H1 (cell line): ENCODE measurements around the gene ITGA6. TPM values are rescaled to one million over a fixed set of nuclear protein-coding genes. Genes with fewer than 3 reads are reported as not detected.
A peak's percentile ranks its signal among the peaks of the same experiment; 100 is the strongest.

ENCODE experiments used
- CTCF ChIA-PET: fragments of 300-600 bp; sonication (Branson Sonifier 250); formaldehyde crosslinking; loops from one replicate; lab custom pipeline; 2021; ENCODE audit not compliant: partially characterized antibody; lab: Charles Lee
- POLR2A ChIA-PET: fragments of 300-600 bp; sonication (Branson Sonifier 250); formaldehyde crosslinking; loops from one replicate; lab custom pipeline; 2021; ENCODE audit warnings: inconsistent platforms; ENCODE audit not compliant: partially characterized antibody; lab: Charles Lee
- DNase-seq, 2 experiments: peaks; one replicate each; pipeline versions ENCODE4 v3.0.0 to v3.0.0-alpha.2; 2010 to 2022; ENCODE audit warnings: low spot score in 2 of 2, low read depth in 1 of 2, mixed read lengths in 1 of 2
- FAIRE-seq: peaks from 2 replicates; lab custom pipeline; 2011; peaks lifted over from hg19 to GRCh38; lab: Jason Lieb, UNC
- H2AFZ ChIP-seq: 2 replicates; pipeline ENCODE4 v1.8.1; 2012; ENCODE audit warnings: low read length, inconsistent platforms
- H2AK5ac ChIP-seq: 2 replicates; pipeline ENCODE4 v1.6.1; 2013; ENCODE audit warnings: low read depth, low read length
- H2BK120ac ChIP-seq: replicated peaks from 2 replicates; pipeline ENCODE3; 2013; ENCODE audit warnings: low read depth, low read length, inconsistent platforms
- H2BK12ac ChIP-seq: 2 replicates; pipeline ENCODE4 v1.6.1; 2013; ENCODE audit warnings: low read depth, low read length
- H2BK15ac ChIP-seq: 2 replicates; pipeline ENCODE4 v1.6.1; 2013; ENCODE audit warnings: low read length
- H2BK20ac ChIP-seq: 2 replicates; pipeline ENCODE4 v1.6.1; 2013; ENCODE audit warnings: low read length
- H2BK5ac ChIP-seq: 2 replicates; pipeline ENCODE4 v1.6.1; 2013; ENCODE audit warnings: low read depth, low read length
- H3K14ac ChIP-seq: 2 replicates; pipeline ENCODE4 v1.6.1; 2013; ENCODE audit warnings: inconsistent platforms; ENCODE audit not compliant: insufficient read length
- H3K18ac ChIP-seq: 2 replicates; pipeline ENCODE4 v1.6.1; 2013; ENCODE audit warnings: low read length; ENCODE audit errors: extremely low read depth
- H3K23ac ChIP-seq: 2 replicates; pipeline ENCODE4 v1.6.1; 2013; ENCODE audit warnings: inconsistent platforms; ENCODE audit not compliant: insufficient read length
- H3K23me2 ChIP-seq: 2 replicates; pipeline ENCODE4 v1.6.1; 2013; ENCODE audit warnings: low read depth, low read length
- H3K27ac ChIP-seq: 2 replicates; pipeline ENCODE4 v1.6.1; 2011; ENCODE audit warnings: low read depth, low read length, inconsistent platforms
- H3K27me3 ChIP-seq, 4 experiments: replicated peaks in 1 of 4; 1 replicate in 1 of 4; 2 replicates in 3 of 4; pipeline versions ENCODE4 v1.6.1 to v1.8.1; 2011 to 2013; ENCODE audit warnings: low read length in 3 of 4, mild to moderate bottlenecking in 3 of 4, inconsistent platforms in 2 of 4, mixed read lengths in 2 of 4, moderate library complexity in 1 of 4; ENCODE audit not compliant: control insufficient read depth in 3 of 4, insufficient read depth in 3 of 4; ENCODE audit errors: extremely low read depth in 1 of 4
- H3K36me3 ChIP-seq, 4 experiments: 2 replicates each; pipeline versions ENCODE4 v1.6.1 to v1.8.1; 2011 to 2013; ENCODE audit warnings: mild to moderate bottlenecking in 4 of 4, low read length in 3 of 4, moderate library complexity in 2 of 4, control low read depth in 1 of 4, inconsistent platforms in 1 of 4; ENCODE audit not compliant: insufficient read depth in 4 of 4, control insufficient read depth in 2 of 4
- H3K4ac ChIP-seq: replicated peaks from 2 replicates; pipeline ENCODE3; 2013; ENCODE audit warnings: low read length, low read depth, mixed read lengths, inconsistent platforms; ENCODE audit not compliant: insufficient read length
- H3K4me1 ChIP-seq, 4 experiments: replicated peaks in 1 of 4; 1 replicate in 1 of 4; 2 replicates in 3 of 4; pipeline versions ENCODE4 v1.6.1 to v1.8.1; 2011 to 2013; ENCODE audit warnings: low read length in 3 of 4, inconsistent platforms in 2 of 4, mixed read lengths in 1 of 4; ENCODE audit not compliant: insufficient read depth in 4 of 4, control insufficient read depth in 3 of 4
- H3K4me2 ChIP-seq, 2 experiments: 2 replicates each; pipeline versions ENCODE4 v1.6.1 to v1.8.1; 2011 to 2013; ENCODE audit warnings: low read depth in 2 of 2, low read length in 2 of 2, control low read depth in 1 of 2, inconsistent platforms in 1 of 2, mild to moderate bottlenecking in 1 of 2; ENCODE audit not compliant: insufficient read depth in 1 of 2
- H3K4me3 ChIP-seq, 4 experiments: fragments of 200-600, 300-600 bp in 1 of 4; sonication (generic), shearing (Covaris generic), sonication (Bioruptor Twin) in 1 of 4; 2 replicates each; pipeline versions ENCODE4 v1.5.1 to v1.8.1; 2011 to 2016; ENCODE audit warnings: low read length in 4 of 4, low read depth in 3 of 4, control low read depth in 2 of 4, inconsistent platforms in 2 of 4, mild to moderate bottlenecking in 2 of 4, mixed read lengths in 1 of 4, moderate library complexity in 1 of 4; ENCODE audit not compliant: insufficient read depth in 2 of 4; ENCODE audit errors: extremely low read depth in 1 of 4
- H3K56ac ChIP-seq: replicated peaks from 2 replicates; pipeline ENCODE3; 2013; ENCODE audit warnings: low read depth, mild to moderate bottlenecking, mixed read lengths, low read length, inconsistent platforms; ENCODE audit not compliant: insufficient read length
- H3K79me1 ChIP-seq: 2 replicates; pipeline ENCODE4 v1.6.1; 2013; ENCODE audit warnings: low read depth, low read length, control low read depth
- H3K79me2 ChIP-seq, 2 experiments: 2 replicates each; pipeline versions ENCODE4 v1.6.1 to v1.8.1; 2012 to 2013; ENCODE audit warnings: low read length in 2 of 2, mild to moderate bottlenecking in 2 of 2, inconsistent platforms in 1 of 2; ENCODE audit not compliant: insufficient read depth in 2 of 2, control insufficient read depth in 1 of 2
- H3K9ac ChIP-seq, 4 experiments: replicated peaks in 1 of 4; 1 replicate in 1 of 4; 2 replicates in 3 of 4; pipeline versions ENCODE4 v1.6.1 to v1.8.1; 2011 to 2013; ENCODE audit warnings: low read depth in 3 of 4, low read length in 3 of 4, control low read depth in 2 of 4, mild to moderate bottlenecking in 2 of 4, moderate library complexity in 2 of 4, inconsistent platforms in 1 of 4; ENCODE audit errors: extremely low read depth in 1 of 4
- H3K9me3 ChIP-seq, 2 experiments: 2 replicates each; pipeline versions ENCODE4 v1.6.1 to v1.8.1; 2012 to 2013; ENCODE audit warnings: mild to moderate bottlenecking in 2 of 2, moderate library complexity in 2 of 2, control low read depth in 1 of 2, inconsistent platforms in 1 of 2, low read depth in 1 of 2, low read length in 1 of 2, mixed read lengths in 1 of 2; ENCODE audit not compliant: insufficient read depth in 2 of 2
- H4K20me1 ChIP-seq, 2 experiments: replicated peaks in 1 of 2; 2 replicates each; pipeline versions ENCODE3 to v1.8.1; 2011 to 2013; ENCODE audit warnings: inconsistent platforms in 2 of 2, low read length in 2 of 2, mild to moderate bottlenecking in 1 of 2; ENCODE audit not compliant: insufficient read depth in 2 of 2, control insufficient read depth in 1 of 2
- H4K5ac ChIP-seq: 2 replicates; pipeline ENCODE4 v1.6.1; 2013; ENCODE audit warnings: low read length, low read depth, mixed read lengths, inconsistent platforms; ENCODE audit not compliant: insufficient read length
- H4K8ac ChIP-seq: 2 replicates; pipeline ENCODE4 v1.8.0; 2013; ENCODE audit warnings: mild to moderate bottlenecking, moderate library complexity, low read length, inconsistent platforms; ENCODE audit not compliant: insufficient read depth; ENCODE audit errors: extremely low read depth
- H4K91ac ChIP-seq: replicated peaks from 2 replicates; pipeline ENCODE3; 2013; ENCODE audit warnings: low read length, mixed read lengths, inconsistent platforms; ENCODE audit not compliant: insufficient read length
- POLR2A ChIP-seq, 2 experiments: IDR thresholded peaks; 1 replicate in 1 of 2; 2 replicates in 1 of 2; pipeline ENCODE4 v1.6.1; 2011; ENCODE audit warnings: low read depth in 2 of 2, low read length in 2 of 2, mild to moderate bottlenecking in 2 of 2; ENCODE audit errors: control extremely low read depth in 1 of 2
- RFX5 ChIP-seq: IDR thresholded peaks from 2 replicates; pipeline ENCODE4 v1.6.1; 2011; ENCODE audit warnings: low read depth, low read length, improper control_type of control experiment, borderline replicate concordance
- RXRA ChIP-seq: IDR thresholded peaks from 2 replicates; pipeline ENCODE4 v1.6.1; 2011; ENCODE audit warnings: low read depth, mild to moderate bottlenecking, low read length, moderate library complexity; ENCODE audit not compliant: insufficient read depth
- SP1 ChIP-seq: IDR thresholded peaks from 2 replicates; pipeline ENCODE4 v1.6.1; 2011; ENCODE audit warnings: low read depth, low read length
- WGBS, 2 experiments: shearing (Covaris generic) in 1 of 2; methylation state at CpG; one replicate each; pipeline versions ENCODE4 v1.1.6 to v1.1.7; 2013 to 2015; ENCODE audit warnings: low lambda C conversion rate in 2 of 2, mixed read lengths in 2 of 2, inconsistent platforms in 1 of 2, low coverage in 1 of 2, missing lambda C conversion rate in 1 of 2; ENCODE audit not compliant: insufficient replicate concordance in 2 of 2, insufficient coverage in 1 of 2, insufficient read length in 1 of 2; ENCODE audit errors: extremely low coverage in 1 of 2, missing lambda C conversion rate in 1 of 2; 5-methylcytosine and 5-hydroxymethylcytosine counted together
- polyA plus RNA-seq, 7 experiments: library from polyadenylated mRNA; depleted of rRNA in 3 of 7; stranded (reverse) in 5 of 7; unstranded in 2 of 7; fragments of >200 nt in 5 of 7; fragments of 200-250 nt in 2 of 7; gene quantifications; 1 replicate in 5 of 7; 2 replicates in 1 of 7; 4 replicates in 1 of 7; pipeline versions ENCODE4 v1.2.1 to v1.2.3, GENCODE V29; 2011 to 2013; ENCODE audit warnings: missing spikeins in 2 of 7, mixed read lengths in 2 of 7
- total RNA-seq: library from RNA; stranded (reverse); fragmentation: NEBNext Ultra II Directional; extraction: Animal tissue kit (Norgen Biotek cat#: 25700); gene quantifications from 2 replicates; pipeline ENCODE4 v1.2.1, GENCODE V29; 2021
- TF ChIP-seq, protein P1 (sequence below): IDR thresholded peaks from 2 replicates; pipeline ENCODE4 v1.6.1; 2012; ENCODE audit warnings: inconsistent platforms

ITGA6 gene
- total and polyA plus RNA-seq, 2 of the 8 experiments (the other 6 are each of a cell fraction or from before 2014, with no cell fraction given) = 26.9 to 118 TPM

DNA sequence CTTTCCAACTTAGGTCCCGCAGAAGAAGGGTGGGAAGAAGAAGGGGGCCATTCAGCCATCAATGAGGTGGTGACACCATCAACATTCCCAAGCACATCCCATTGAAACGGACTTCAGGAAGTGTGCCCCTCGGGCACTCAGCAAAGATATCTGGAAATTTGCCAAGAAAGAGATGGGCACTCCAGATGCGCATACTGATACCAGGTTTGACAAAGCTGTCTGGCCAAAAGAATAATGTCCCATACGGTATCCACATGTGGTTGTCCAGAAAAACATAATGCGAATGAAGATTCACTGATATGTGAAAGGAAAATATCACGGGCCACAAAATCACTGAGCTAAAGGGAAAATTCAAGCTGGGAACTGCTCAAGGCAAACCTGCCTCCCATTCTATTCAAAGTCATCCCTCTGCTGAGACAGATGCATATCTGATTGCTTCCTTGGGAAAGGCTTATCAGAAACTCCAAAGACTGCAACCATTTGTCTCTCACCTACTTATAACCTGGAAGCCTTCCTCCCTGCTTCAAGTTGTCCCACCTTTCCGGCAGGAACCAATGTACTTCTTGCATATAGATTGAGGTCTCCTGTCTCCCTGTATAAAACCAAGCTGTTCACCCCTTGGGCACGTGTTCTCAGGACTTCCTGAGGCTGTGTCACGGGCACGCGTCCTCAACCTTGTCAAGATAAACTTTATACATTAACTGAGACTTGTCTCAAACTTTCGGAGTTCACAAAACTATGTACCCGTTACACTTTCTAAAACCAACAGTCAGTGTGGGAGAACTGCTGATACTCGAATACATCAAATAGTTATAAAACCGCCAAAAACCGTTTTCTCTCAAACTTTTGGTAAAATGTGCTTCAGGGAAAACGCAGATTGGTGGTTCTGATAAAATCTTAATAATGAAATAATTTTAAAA, 127.2 kb downstream of the ITGA6 start:
- 76% methylated on average over 18 of the region's 18 CpGs; no CpG with 5 or more reads in 1 of the 2 experiments for WGBS, 2 experiments
- no peak for TF ChIP-seq POLR2A (IDR thresholded peaks at IDR 0.05; ENCODE audit: control extremely low read depth in 1 of 2, low read depth in 2 of 2, low read length in 2 of 2)
- TF ChIP-seq, protein P1, sequence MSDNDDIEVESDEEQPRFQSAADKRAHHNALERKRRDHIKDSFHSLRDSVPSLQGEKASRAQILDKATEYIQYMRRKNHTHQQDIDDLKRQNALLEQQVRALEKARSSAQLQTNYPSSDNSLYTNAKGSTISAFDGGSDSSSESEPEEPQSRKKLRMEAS = peak; percentile 40; the same call in 1 of the 2 replicates
- no peak for TF ChIP-seq SP1
- no peak for TF ChIP-seq RFX5
- TF ChIP-seq RXRA = no peak

More for the DNA sequence above, 127.2 kb downstream of the ITGA6 start:
- H3K9ac ChIP-seq = no peak overlapping the region
- 0 out of 2 replicates have a peak overlapping the region, but pooled peaks have one; percentile 29 for H2AK5ac ChIP-seq
- no peak overlapping the region for H3K14ac ChIP-seq
- no peak overlapping the region for H3K56ac ChIP-seq
- FAIRE-seq (no peak), DNase-seq (no peak)
- peaks cover 0 to 7% (median 2%) of the 10 kb centered on the region in 4 experiments; a peak in 1 of 8 replicates for H3K36me3 ChIP-seq
- no peak overlapping the region for H2BK5ac ChIP-seq
- no peak overlapping the region for H3K23ac ChIP-seq
- H2AFZ ChIP-seq = no peak overlapping the region
- no peak overlapping the region for H4K5ac ChIP-seq
- no peaks in the 10 kb centered on the region for H4K20me1 ChIP-seq
- H3K4me2 ChIP-seq = peak overlapping the region; percentile 73 to 87
- H3K9me3 ChIP-seq = no peaks in the 10 kb centered on the region
- H3K27ac ChIP-seq = no peak overlapping the region
- peaks cover 6 to 25% (median 20%) of the 10 kb centered on the region in 4 experiments; a peak in 6 of 7 replicates for H3K4me1 ChIP-seq
- POLR2A ChIA-PET = interaction anchor here (0.6 to 2.4 kb wide), 9 partner anchors 9 to 120 kb away, joined by 3 to 8 read pairs (median 4); no protein-coding TSS in a partner anchor
- no peak overlapping the region; the same call in 1 of the 2 replicates for H3K18ac ChIP-seq
- H3K27me3 ChIP-seq = no peaks in the 10 kb centered on the region
- H2BK20ac ChIP-seq = peak overlapping the region; percentile 53; the same call in 1 of the 2 replicates
- peak overlapping the region; percentile 90 for H2BK120ac ChIP-seq
- H3K79me2 ChIP-seq = peaks cover 4 to 34% of the 10 kb centered on the region in 2 experiments; a peak in 2 of 4 replicates
- H4K8ac ChIP-seq = no peak overlapping the region
- CTCF ChIA-PET = no interaction called here
- H3K4ac ChIP-seq = no peak overlapping the region
- peak overlapping the region; percentile 4; the same call in 1 of the 2 replicates for H2BK15ac ChIP-seq
- H3K4me3 ChIP-seq = peak overlapping the region in 3 of 4 experiments; percentile 71 to 87 (median 75); a peak in 7 of 8 replicates
- H4K91ac ChIP-seq = peak overlapping the region; percentile 25
- H3K23me2 ChIP-seq = peaks cover 11% of the 10 kb centered on the region
- peak overlapping the region; percentile 54; the same call in 1 of the 2 replicates for H2BK12ac ChIP-seq
- peaks cover 3% of the 10 kb centered on the region; the same call in 1 of the 2 replicates for H3K79me1 ChIP-seq
